GM10847 (cell line): ENCODE measurements around the gene FA2H.

ENCODE experiments used
- POLR2A ChIP-seq: IDR thresholded peaks from 2 replicates; pipeline ENCODE4 v1.6.1; 2011; ENCODE audit not compliant: insufficient read length; ENCODE audit errors: extremely low read depth

Gene FA2H

GRCh38 chr16:74721716-74722115, 52.9 kb downstream of the FA2H start:
- TF ChIP-seq POLR2A = no peak

GRCh38 chr16:74720579-74720978, 54.0 kb downstream of the FA2H start:
- TF ChIP-seq POLR2A = no peak

- no peak for TF ChIP-seq POLR2A
Measured at GRCh38 chr16:74718741-74719610, 55.6 kb downstream of the FA2H start.

- TF ChIP-seq POLR2A = no peak
Measured at GRCh38 chr16:74718140-74718539, 56.5 kb downstream of the FA2H start.

- TF ChIP-seq POLR2A = no peak
Measured at GRCh38 chr16:74717367-74717766, 57.3 kb downstream of the FA2H start.

GRCh38 chr16:74716355-74716754, 58.3 kb downstream of the FA2H start:
- no peak for TF ChIP-seq POLR2A

GRCh38 chr16:74713876-74714275, 60.7 kb downstream of the FA2H start:
- no peak for TF ChIP-seq POLR2A

GRCh38 chr16:74713325-74713724, 61.3 kb downstream of the FA2H start:
- no peak for TF ChIP-seq POLR2A

GRCh38 chr16:74711938-74712337, 62.7 kb downstream of the FA2H start:
- no peak for TF ChIP-seq POLR2A

GRCh38 chr16:74710401-74710800, 64.2 kb downstream of the FA2H start:
- no peak for TF ChIP-seq POLR2A

GRCh38 chr16:74709441-74709877, 65.2 kb downstream of the FA2H start:
- no peak for TF ChIP-seq POLR2A

- TF ChIP-seq POLR2A = no peak
Measured at GRCh38 chr16:74700438-74701225, 74.0 kb downstream of the FA2H start, which contains the start of gene MLKL. MLKL (minus strand) TSS chr16:74700862; CDS start chr16:74695757, 5,105 bp downstream.

- TF ChIP-seq POLR2A = no peak
Measured at GRCh38 chr16:74700116-74700437, 74.5 kb downstream of the FA2H start.

GRCh38 chr16:74699666-74700065, 75.0 kb downstream of the FA2H start:
- no peak for TF ChIP-seq POLR2A

GRCh38 chr16:74698222-74698621, 76.4 kb downstream of the FA2H start:
- TF ChIP-seq POLR2A = no peak
